ENCODE measurements around the gene GLRA3. TPM values are rescaled to one million over a fixed set of nuclear protein-coding genes. Genes with fewer than 3 reads are reported as not detected.

The GLRA3 gene
- total RNA-seq, 2 donors from 2014 or later = not detected

DNA sequence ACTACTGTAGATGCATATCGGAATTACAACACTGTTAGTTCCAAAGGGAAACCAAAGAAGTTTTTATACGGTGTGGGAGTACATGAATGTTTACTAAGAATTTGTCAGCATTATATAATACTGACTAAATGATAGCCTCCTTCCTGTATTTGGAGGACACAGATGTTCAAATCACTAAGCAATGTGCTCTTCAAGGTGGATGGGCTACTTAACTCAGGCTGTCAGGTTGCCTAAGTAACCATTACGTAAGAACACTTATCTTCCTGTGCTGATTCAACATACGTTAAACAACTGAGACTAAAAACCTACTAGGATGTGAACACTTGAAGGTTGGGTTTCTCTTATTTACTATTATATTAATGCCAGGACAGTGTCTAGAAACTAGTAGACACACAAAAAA is 224.8 kb downstream of the GLRA3 start:
- DNase-seq (ENCODE audit: low spot score in 2 of 2) = no peak
- Mint-ChIP-seq H3K9me3 (no peaks in the 10 kb centered on the region), H3K36me3 (no peaks in the 10 kb centered on the region), H3K27ac (no peak overlapping the region)
- ATAC-seq = no peak

DNA sequence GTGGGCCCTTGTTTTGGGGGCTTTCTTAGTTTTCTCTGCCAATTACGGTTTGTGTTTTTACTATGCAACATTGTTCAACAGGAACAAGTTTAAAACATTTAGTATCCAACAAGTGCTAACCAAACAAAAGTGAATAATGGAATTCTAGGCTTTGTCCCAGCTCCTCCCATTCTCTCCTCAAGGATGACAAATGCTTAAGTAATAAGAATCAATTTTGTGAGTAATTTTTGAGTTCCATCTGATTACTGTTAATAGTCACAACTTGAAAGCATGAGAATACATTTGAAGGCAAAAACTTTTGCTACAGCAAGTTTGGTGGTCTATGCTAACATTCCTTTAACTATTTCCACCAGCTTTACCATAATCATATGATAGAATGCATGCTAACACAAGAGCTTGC is 228.7 kb downstream of the GLRA3 start:
- H3K9me3 Mint-ChIP-seq = peaks cover 0 to 3% of the 10 kb centered on the region in 2 donors
- DNase-seq (ENCODE audit: low spot score in 2 of 2) = no peak
- H3K36me3 Mint-ChIP-seq = no peaks in the 10 kb centered on the region
- no peak for ATAC-seq
- H3K27ac Mint-ChIP-seq = no peak overlapping the region

DNA sequence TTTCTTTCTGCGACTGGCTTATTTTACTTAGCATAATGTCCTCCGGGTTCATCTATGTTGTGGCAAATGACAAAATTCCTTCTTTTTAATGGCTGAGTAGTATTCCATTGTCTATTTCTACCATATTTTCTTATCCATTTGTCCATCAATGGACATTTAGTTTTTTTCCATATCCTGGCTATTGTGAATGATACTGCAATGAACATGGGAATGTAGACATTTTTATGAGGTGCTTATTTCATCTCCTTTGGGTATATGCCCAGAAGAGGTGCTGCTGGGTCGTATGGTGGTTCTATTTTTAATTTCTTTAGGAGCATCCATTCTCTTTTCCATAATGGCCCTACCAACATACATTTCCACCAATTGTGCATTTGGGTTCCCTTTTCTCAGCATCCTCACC is 230.2 kb downstream of the GLRA3 start:
- no peaks in the 10 kb centered on the region for H3K36me3 Mint-ChIP-seq
- H3K9me3 Mint-ChIP-seq = peaks cover 0 to 3% of the 10 kb centered on the region in 2 donors
- H3K27ac Mint-ChIP-seq = no peak overlapping the region
- DNase-seq (ENCODE audit: low spot score in 2 of 2) (no peak), ATAC-seq (no peak)

DNA sequence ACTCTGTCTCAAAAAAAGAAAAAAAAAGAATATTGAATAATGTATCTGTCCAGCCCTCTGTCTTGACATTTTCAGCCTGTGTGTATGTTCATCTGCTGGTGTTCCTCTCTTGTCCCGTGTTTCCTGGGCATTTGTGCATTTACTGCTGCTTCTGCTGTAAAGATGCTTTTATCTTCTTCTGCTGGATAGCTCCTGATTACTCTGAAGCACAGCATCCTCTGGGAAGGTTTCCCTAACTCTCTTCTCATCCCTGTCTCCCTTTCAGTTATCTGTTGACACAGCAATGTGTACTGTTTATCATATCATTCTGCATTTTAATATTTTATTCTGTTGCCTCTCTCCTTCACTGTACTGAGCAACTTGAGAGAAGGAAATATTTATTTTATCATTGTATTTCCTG is 232.5 kb downstream of the GLRA3 start:
- no peak overlapping the region for H3K27ac Mint-ChIP-seq

DNA sequence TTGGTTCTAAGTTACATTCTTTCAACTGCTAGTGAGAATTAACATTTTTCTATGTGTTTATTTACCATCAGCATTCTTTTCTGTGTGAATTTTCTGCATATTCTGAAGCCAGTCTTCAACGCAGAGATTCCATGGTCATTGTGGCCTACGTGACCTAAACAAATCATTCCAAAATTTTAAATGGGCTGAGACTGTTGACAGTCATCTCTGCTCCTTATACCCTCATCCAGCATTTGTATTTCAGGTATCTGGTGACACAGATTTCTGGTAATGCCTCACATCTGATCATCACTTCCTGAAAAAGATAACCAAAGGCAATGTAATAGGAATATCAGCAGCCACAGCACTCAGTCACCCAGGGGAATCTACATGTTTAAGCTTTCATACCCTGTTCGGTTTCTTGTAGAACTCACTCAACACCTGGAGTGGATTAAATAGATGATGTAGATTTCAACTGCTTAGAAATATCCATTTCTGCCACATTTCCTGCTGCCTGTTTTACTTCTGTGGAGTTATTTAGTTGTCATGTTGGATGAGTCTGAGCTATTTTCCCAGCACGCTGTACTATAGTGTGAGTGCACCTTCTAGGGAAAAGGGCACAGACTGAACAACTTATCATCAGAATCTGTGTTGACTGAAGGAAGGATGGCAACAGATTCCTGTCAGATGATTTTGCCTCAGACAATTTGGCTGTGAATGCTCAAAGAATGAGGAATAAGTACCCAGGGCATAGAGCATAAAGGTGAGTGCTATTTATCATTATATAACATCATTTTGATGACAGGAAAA is 233.7 kb downstream of the GLRA3 start:
- H3K27ac Mint-ChIP-seq = no peak overlapping the region
- H3K9me3 Mint-ChIP-seq = peaks cover 4 to 7% of the 10 kb centered on the region in 2 donors
- peaks cover 0 to 4% of the 10 kb centered on the region in 2 donors for H3K36me3 Mint-ChIP-seq
- no peak for ATAC-seq
- no peak for DNase-seq (ENCODE audit: low spot score in 2 of 2)

More for the DNA sequence above, 232.5 kb downstream of the GLRA3 start:
- DNase-seq (ENCODE audit: low spot score in 2 of 2) (no peak), ATAC-seq (no peak)
- peaks cover 4 to 7% of the 10 kb centered on the region in 2 donors for H3K9me3 Mint-ChIP-seq
- peaks cover 0 to 4% of the 10 kb centered on the region in 2 donors for H3K36me3 Mint-ChIP-seq

DNA sequence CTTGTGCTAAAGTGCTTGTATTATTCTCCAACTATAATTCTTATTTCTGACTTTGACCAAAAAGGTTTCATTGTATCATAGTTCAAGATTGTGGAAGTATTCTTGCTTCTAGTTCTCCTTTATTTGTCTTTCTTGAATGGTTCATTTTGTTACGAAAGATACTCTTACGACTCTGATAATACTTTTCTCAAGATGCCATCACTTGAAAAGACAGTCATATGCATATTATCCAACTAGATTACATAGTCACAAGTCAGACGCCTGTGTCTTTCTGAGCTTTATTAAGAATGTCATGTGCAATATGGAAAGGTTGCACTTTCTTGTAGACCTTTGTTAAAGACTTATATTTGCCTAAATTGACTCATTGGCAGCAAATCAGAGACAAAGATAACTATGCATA is 235.3 kb downstream of the GLRA3 start:
- H3K27ac Mint-ChIP-seq = no peak overlapping the region
- H3K36me3 Mint-ChIP-seq = peaks cover 0 to 4% of the 10 kb centered on the region in 2 donors
- H3K9me3 Mint-ChIP-seq = peaks cover 4 to 5% of the 10 kb centered on the region in 2 donors
- DNase-seq (ENCODE audit: low spot score in 2 of 2) = no peak
- ATAC-seq = no peak

DNA sequence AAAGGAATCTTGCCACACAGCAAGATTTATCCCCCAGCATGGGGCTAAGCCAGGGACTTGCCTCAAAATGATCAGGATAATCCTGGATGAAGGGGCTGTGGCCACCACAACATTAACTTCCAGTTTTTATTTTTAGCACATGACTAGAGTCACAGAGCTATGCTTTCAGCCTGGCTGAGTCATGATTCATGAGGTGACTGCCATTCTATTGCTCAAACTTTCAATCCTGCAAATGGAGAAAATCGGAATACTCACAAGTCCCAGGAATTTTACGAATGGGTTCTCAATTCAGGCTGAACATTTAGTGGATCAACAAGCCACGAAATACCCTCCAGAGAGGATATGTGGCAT is 236.1 kb downstream of the GLRA3 start:
- no peak overlapping the region for H3K27ac Mint-ChIP-seq
- peaks cover 4% of the 10 kb centered on the region in 2 donors for H3K9me3 Mint-ChIP-seq
- no peak for DNase-seq (ENCODE audit: low spot score in 2 of 2)
- peaks cover 0 to 4% of the 10 kb centered on the region in 2 donors for H3K36me3 Mint-ChIP-seq
- ATAC-seq = no peak

DNA sequence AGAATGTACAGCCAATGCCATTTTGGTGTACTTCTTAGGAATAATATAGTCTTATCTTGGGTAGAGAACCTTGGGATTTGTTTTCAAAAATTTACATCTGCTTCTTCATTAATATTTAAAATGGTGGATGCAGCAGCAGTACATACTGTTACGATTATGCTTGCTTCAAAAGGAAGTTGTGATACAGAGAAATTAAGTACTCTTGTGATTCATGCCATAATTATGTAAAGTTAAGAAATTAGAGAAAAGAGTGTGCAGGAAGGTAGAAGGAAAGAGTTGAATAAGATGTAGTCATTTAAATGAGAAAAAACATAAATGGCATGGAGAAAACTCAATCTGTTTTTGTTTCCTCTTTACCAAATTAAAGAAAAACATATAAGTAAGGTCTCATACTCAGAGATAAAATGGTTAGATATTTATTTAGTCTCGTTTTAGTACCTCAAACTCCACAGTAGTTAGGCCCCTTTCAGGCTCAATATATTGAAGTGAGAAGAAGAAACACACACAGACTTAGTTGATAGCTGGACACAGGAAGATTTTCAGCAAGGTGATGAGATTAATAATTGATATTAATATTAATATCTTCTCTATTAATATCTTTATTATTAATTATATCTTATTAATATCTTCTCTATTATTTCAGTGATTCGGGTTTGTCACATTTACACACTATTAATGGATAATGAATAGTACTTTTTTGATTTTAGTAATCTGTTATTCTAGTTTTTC is 236.6 kb downstream of the GLRA3 start:
- H3K36me3 Mint-ChIP-seq = peaks cover 0 to 4% of the 10 kb centered on the region in 2 donors
- H3K27ac Mint-ChIP-seq = no peak overlapping the region
- DNase-seq (ENCODE audit: low spot score in 2 of 2) (no peak), ATAC-seq (no peak)
- H3K9me3 Mint-ChIP-seq = peaks cover 4 to 5% of the 10 kb centered on the region in 2 donors

DNA sequence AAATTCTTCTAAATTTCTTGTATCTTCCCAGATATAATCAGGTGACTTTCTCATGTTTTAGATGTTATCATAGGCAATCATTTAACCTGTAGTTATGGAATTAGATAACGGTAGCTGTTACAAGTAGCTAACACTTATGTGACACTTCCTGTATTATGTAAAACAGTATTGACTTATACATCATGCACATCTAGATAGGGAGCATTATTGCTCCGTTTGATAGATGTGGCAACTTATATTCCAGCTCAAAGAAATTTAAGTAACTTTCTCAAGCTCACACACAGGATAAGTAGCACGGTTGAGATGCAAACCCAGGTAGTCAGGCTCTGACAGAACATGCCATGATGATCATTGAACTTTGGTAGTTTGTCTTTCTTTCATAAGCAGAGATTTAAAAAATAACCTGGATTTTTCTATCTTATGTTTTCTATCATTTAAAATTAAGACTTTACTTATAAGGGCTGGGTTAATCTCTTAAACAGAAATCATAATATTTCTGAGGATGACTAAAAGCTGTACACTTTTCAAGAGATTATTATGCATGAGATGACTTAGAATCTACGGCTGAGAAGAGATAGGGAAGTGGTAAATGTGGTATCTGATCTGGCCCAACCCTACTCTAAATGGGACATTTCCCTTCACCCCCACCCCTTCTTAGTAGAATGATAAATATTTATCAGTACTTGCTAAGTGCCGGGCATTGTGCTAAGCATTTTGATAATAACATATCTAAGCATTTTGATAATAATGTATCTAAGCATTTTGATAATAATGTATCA is 237.6 kb downstream of the GLRA3 start:
- no peak overlapping the region for H3K27ac Mint-ChIP-seq
- DNase-seq (ENCODE audit: low spot score in 2 of 2) = no peak
- ATAC-seq = peak; percentile 45 to 79
- H3K36me3 Mint-ChIP-seq = peaks cover 0 to 4% of the 10 kb centered on the region in 2 donors
- peaks cover 4 to 8% of the 10 kb centered on the region in 2 donors for H3K9me3 Mint-ChIP-seq

DNA sequence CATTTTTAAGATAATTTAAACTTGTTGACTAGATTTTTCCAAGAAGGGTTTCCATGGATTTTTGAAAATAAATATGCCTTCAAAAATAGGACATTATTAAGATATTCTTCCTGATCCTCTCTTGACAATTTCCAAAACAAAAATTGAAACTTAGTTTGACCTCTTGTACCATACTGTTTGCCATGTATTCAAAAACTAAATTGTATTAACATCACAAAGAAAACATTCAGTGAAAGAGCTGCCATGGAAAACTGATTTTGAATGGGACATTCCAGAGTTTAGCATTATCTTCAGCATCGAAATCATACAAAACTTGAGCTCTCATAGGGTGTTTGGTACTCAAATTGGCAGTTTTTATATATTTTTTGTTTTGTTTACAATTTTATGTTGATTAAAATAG is 238.7 kb downstream of the GLRA3 start:
- peaks cover 4 to 8% of the 10 kb centered on the region in 2 donors for H3K9me3 Mint-ChIP-seq
- peaks cover 0 to 4% of the 10 kb centered on the region in 2 donors for H3K36me3 Mint-ChIP-seq
- DNase-seq (ENCODE audit: low spot score in 2 of 2) (no peak), ATAC-seq (no peak)
- no peak overlapping the region for H3K27ac Mint-ChIP-seq

Other genes starting within 250 kb of the GLRA3 start
- not detected for gene ADAM29, start 89.1 kb upstream of the GLRA3 start, total RNA-seq

All from activated naive CD4-positive, alpha-beta T cell treated with anti-CD3 and anti-CD28 coated beads, Interleukin-2, amount 50 U/mL, for 72 hours (primary cell).